Activated B cell treated with CpG ODN at 0.5 μM for 24 hours (primary cell): ENCODE data around the gene PLA2G4C. TPM values are rescaled to one million over a fixed set of nuclear protein-coding genes. Genes with fewer than 3 reads are reported as not detected.

Source experiments
- ATAC-seq: fragments of 200-7000 bp; cut with Tn5 transposase; one replicate; pipeline ENCODE4 v1.10.0; 2021; ENCODE audit warnings: low read depth, mild to moderate bottlenecking, moderate library complexity
- CTCF ChIA-PET: fragments of 350-600 bp; sonication (Branson Sonifier 250); formaldehyde crosslinking; loops from one replicate; lab custom pipeline; 2021; ENCODE audit warnings: antibody characterized with exemption; lab: Charles Lee
- POLR2A ChIA-PET: fragments of 350-600 bp; sonication (Branson Sonifier 250); formaldehyde crosslinking; loops from one replicate; lab custom pipeline; 2021; ENCODE audit warnings: antibody characterized with exemption; lab: Charles Lee
- DNase-seq: peaks from one replicate; pipeline ENCODE4 v3.0.0; 2022
- H3K27ac Mint-ChIP-seq: one replicate; pipeline ENCODE4 v1.8.0; 2020; ENCODE audit warnings: mixed read lengths
- H3K27me3 Mint-ChIP-seq: one replicate; pipeline ENCODE4 v1.8.0; 2021; ENCODE audit warnings: mixed read lengths
- H3K36me3 Mint-ChIP-seq: one replicate; pipeline ENCODE4 v1.8.0; 2021; ENCODE audit warnings: low read depth, mixed read lengths
- H3K4me1 Mint-ChIP-seq: one replicate; pipeline ENCODE4 v1.8.0; 2021; ENCODE audit warnings: mixed read lengths
- H3K4me3 Mint-ChIP-seq: one replicate; pipeline ENCODE4 v1.8.0; 2020; ENCODE audit warnings: mild to moderate bottlenecking, mixed read lengths
- H3K9me3 Mint-ChIP-seq: one replicate; pipeline ENCODE4 v1.8.0; 2020; ENCODE audit warnings: mixed read lengths
- CTCF ChIP-seq: fragments of 200-600 bp; IDR thresholded peaks from one replicate; pipeline ENCODE4 v1.8.0; 2022; ENCODE audit warnings: antibody characterized with exemption, mild to moderate bottlenecking
- intact Hi-C: fragments of 100-400 bp; cut with micrococcal nuclease; formaldehyde crosslinking; loops from one replicate; pipeline ENCODE4 v1.15.1; 2024
- total RNA-seq: library from RNA; stranded (reverse); gene quantifications from 2 replicates; pipeline ENCODE4 v1.2.3, GENCODE V29; 2022

Gene PLA2G4C
- total RNA-seq, 1 donor from 2014 or later = 16.6 TPM

- TF ChIP-seq CTCF = no peak
- intact Hi-C loops = no loop called here
- Mint-ChIP-seq H3K4me1 (no peaks in the 10 kb centered on the region), H3K4me3 (no peak overlapping the region), H3K27me3 (peaks cover 21% of the 10 kb centered on the region), H3K9me3 (no peaks in the 10 kb centered on the region), H3K36me3 (no peaks in the 10 kb centered on the region), H3K27ac (no peak overlapping the region)
- ATAC-seq (no peak), DNase-seq (no peak)
- POLR2A ChIA-PET = no interaction called here
- CTCF ChIA-PET = no interaction called here
Observed at GRCh38 chr19:48023518-48023917, 87.1 kb downstream of the PLA2G4C start.

- Mint-ChIP-seq H3K9me3 (no peaks in the 10 kb centered on the region), H3K27ac (no peak overlapping the region), H3K27me3 (peaks cover 20% of the 10 kb centered on the region), H3K4me3 (no peak overlapping the region), H3K4me1 (no peaks in the 10 kb centered on the region), H3K36me3 (no peaks in the 10 kb centered on the region)
- intact Hi-C loops = no loop called here
- ChIA-PET CTCF (interaction anchor here (0.6 kb wide), 1 partner anchor 718 kb away, joined by 3 read pairs; no protein-coding TSS in a partner anchor), POLR2A (no interaction called here)
- no peak for TF ChIP-seq CTCF
- no peak for DNase-seq
- ATAC-seq = no peak
Observed at GRCh38 chr19:48023011-48023410, 87.6 kb downstream of the PLA2G4C start.

- no peak for TF ChIP-seq CTCF
- no peak for ATAC-seq
- DNase-seq = no peak
- CTCF ChIA-PET = no interaction called here
- Mint-ChIP-seq H3K4me1 (no peaks in the 10 kb centered on the region), H3K27me3 (peaks cover 17% of the 10 kb centered on the region), H3K4me3 (no peak overlapping the region), H3K27ac (no peak overlapping the region), H3K9me3 (no peaks in the 10 kb centered on the region), H3K36me3 (no peaks in the 10 kb centered on the region)
- intact Hi-C loops = no loop called here
- POLR2A ChIA-PET = no interaction called here
Observed at GRCh38 chr19:48020686-48021085, 89.9 kb downstream of the PLA2G4C start.

GRCh38 chr19:48010932-48011758, 99.5 kb downstream of the PLA2G4C start:
- POLR2A ChIA-PET = no interaction called here
- intact Hi-C loops = no loop called here

More at GRCh38 chr19:48010932-48011758, 99.5 kb downstream of the PLA2G4C start:
- Mint-ChIP-seq H3K27me3 (peaks cover 2% of the 10 kb centered on the region), H3K4me3 (no peak overlapping the region), H3K4me1 (no peaks in the 10 kb centered on the region), H3K27ac (no peak overlapping the region), H3K36me3 (no peaks in the 10 kb centered on the region), H3K9me3 (peaks cover 4% of the 10 kb centered on the region)
- no peak for TF ChIP-seq CTCF
- no peak for DNase-seq
- no peak for ATAC-seq
- CTCF ChIA-PET = no interaction called here
